OCI-M1 (cell line): Measurements from ENCODE around the gene BICRAL.
A peak's percentile ranks its signal among the peaks of the same experiment; 100 is the strongest.
"Not testable (repeated sequence)": the region's sequence is repeated elsewhere in the genome, so short reads cannot be mapped to it uniquely, and the experiment has no call there.

Source experiments
- DNase-seq: peaks from one replicate; lab custom pipeline; 2025; lab: John Stamatoyannopoulos, UW

The BICRAL gene

GRCh38 chr6:42845327-42845694 is 63.5 kb downstream of the BICRAL start:
- no peak for DNase-seq

DNA sequence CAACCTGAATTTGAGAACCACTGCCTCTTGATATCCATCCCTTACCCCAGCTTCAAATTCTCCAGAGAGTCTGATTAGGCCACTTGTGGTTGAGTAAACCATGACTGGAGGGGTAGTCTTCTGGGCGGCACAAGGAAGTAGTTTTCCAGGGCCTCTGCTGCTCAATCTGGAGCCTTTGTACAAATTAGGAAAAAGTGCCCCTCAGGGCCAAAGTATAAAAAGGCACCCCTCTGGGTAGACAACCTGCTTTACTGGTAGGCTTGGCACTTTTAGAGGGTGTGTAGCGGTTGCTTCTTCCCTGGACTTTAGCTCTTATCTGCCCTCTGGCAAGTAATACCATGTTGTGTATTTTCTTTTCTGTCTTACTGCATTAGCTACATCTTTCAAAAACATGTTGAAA is 64.7 kb downstream of the BICRAL start:
- DNase-seq: no peak

DNA sequence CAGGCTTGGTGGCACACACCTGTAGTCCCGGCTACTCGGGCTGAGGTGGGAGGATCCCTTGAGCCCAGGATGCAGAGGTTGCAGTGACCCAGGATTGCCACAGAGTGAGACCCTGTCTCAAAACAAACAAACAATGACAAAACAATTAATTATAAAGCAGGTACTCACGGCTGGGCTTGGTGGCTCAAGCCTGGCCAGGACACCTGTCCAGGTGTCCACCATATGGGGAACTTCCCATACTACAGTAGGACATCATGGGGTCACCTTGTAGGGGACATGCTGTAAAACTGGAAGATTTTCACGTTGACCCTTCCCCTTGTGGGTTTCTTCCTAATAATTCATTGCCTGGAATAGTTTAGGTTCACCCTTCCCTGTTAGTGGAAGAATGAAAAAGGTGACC is 66.8 kb downstream of the BICRAL start:
- DNase-seq: no peak

GRCh38 chr6:42851599-42851998 is 69.7 kb downstream of the BICRAL start:
- DNase-seq: no peak

DNA sequence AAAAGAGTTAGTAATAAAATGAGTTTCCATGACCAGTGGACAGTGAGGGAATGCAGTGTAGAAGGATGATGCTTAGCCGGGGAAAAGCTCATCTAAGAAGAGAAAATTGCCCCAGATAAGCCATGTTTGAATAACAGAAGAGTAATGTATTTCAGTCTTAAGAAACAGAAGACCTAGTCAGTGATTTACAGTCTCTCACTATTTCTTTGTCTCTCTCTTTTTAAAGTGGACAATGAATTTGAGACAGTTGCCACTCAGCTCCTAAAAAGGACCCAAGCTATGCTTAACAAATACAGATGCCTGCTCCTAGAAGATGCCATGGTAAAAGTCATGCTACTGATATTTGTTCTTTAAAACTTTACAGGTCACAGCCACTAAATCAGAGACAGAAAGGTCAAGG is 78.2 kb downstream of the BICRAL start:
- no peak for DNase-seq

- no peak for DNase-seq
These were observed 78.6 kb downstream of the BICRAL start for GRCh38 chr6:42860481-42860880.

GRCh38 chr6:42864602-42865001 is 82.8 kb downstream of the BICRAL start:
- DNase-seq: no peak

DNA sequence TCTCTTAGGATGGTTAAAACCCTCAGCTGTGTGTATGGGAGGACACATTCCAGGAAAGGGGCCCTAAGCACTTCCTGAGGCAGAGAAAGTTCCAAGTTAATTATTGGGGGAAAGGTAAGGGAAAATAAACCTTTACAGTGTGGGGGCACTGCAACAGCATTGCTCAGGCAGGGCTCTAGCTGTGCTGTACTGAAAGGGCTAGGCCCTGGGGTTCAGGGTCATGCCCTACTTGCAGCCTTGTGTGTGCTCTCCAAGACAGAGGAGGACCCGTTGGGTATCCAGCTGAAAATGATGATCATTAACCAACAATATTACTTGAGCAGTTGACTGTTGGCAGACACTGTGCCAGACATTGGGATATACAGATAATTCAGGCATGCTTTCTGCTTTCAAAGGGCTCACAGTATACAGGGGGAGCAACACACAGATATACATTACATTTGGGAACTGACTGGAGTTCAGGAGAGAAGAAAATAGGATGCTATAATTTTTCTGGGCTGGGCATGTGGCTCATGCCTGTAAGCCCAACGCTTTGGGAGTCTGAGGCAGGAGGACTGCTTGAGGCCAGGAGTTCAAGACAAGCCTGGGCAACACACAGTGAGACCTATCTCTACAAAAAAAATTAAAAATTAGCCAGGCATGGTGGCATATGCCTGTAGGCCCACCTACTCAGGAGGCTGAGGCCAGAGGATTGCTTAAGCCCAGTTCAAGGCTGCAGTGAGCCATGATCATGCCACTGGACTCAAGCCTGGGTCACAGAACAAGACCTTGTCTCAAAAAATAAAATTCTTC is 88.5 kb downstream of the BICRAL start:
- no peak for DNase-seq

DNA sequence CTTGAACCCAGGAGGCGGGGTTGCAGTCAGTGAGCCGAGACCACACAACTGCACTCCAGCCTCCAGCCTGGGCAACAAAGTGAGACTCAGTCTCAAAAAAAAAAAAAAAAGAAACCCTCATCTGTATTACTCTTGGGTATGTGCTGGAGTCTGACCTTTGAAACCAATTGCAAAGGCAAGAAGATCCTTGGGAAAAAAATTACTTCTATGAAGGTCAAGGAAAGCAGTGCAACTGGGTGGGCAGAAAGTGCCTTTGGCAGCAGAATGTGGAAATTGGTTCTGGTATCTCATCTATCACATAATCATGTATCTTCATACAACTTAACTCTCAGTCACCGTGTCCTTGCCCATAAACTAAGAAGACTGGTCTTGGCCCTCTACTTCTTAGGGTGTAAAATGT is 89.9 kb downstream of the BICRAL start:
- no peak for DNase-seq

DNA sequence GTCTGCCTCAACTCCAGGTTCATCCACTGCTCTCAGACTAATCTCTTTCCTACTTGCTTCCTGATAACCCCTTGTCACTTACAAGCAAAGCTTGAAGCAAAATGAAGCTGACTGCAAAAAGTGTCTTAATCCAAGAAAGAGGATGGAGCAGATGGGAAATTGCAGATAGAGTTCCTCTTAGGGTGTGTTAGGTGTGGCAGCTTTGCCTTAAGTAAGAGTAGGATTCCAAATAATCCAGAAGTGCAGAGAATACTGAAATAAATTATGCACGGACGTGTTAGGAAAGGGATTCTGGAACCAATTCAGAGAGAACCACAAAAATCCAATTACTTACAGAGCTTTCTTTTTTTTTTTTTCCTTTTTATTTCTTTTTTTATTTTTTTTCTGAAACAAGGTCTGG is 91.5 kb downstream of the BICRAL start:
- DNase-seq: no peak

DNA sequence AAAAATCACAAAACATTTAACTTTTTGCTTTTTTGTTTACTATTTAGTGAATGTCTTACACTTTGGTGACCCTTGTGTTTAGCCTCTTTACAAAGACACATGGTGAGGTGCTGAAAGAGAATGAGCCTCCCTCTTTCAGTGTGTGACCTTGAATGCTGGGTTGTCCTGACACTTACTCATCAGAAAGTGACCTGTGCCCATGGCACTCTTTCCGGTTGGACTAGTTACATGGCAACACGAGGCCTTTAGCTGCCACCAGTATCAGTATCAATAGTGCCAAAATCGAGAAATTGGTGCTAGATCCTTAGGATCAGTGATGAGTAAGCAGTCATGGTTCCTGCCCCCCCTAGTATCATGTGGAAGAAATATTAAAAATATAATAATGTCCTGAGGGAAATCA is 95.8 kb downstream of the BICRAL start:
- DNase-seq: peak; percentile 33

GRCh38 chr6:42879372-42880239 is 97.8 kb downstream of the BICRAL start, which contains the start of gene RPL7L1:
RPL7L1 (plus strand) TSS chr6:42879616; CDS start chr6:42879911, 295 bp downstream.
- DNase-seq: peak; percentile 98

DNA sequence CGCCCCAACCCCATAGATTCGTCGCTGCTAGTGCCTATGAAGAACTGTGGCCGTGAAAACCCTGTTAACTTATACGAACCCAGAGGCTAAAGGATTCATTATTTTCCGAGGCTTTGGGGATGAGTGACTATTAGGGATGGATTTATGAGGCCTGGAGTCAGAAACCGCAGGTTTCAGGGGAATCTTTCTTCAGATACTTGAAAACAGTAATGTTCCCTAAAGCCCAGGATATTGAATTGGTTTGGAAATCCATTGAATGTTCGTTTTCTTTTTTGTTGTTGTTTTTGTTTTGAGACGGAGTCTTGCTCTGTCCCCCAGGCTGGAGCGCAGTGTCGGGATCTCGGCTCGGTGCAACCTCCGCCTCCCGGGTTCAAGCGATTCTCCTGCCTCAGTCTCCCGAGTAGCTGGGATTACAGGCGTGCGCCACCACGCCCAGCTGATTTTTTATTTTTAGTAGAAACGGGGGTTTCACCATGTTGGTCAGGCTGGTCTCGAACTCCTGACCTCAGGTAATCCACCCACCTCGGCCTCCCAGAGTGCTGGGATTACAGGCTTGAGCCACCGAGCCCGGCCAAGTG is 98.5 kb downstream of the BICRAL start:
- DNase-seq: not testable (repeated sequence)

- not testable (repeated sequence) for DNase-seq
These were observed 99.0 kb downstream of the BICRAL start for GRCh38 chr6:42880871-42881270.

- DNase-seq: no peak
These were observed 103.8 kb downstream of the BICRAL start for GRCh38 chr6:42885702-42886101.

DNA sequence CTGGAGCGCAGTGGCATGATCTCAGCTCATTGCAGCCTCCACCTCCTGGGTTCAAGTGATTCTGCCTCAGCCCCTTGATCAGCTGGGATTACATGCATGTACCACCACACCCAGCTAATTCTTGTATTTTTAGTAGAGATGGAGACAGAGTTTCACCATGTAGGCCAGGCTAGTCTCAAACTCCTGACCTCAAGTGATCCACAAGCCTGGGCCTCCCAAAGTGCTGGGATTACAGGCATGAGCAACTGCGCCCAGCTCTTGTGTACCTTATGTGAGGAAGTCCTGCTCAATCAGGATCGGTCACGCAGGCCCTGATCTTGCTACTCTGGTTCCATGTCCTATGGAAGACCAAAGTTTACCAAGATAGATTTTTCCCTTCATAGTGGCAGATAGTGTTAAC is 106.3 kb downstream of the BICRAL start:
- not testable (repeated sequence) for DNase-seq

GRCh38 chr6:42889815-42890214 is 108.0 kb downstream of the BICRAL start:
- DNase-seq: no peak

DNA sequence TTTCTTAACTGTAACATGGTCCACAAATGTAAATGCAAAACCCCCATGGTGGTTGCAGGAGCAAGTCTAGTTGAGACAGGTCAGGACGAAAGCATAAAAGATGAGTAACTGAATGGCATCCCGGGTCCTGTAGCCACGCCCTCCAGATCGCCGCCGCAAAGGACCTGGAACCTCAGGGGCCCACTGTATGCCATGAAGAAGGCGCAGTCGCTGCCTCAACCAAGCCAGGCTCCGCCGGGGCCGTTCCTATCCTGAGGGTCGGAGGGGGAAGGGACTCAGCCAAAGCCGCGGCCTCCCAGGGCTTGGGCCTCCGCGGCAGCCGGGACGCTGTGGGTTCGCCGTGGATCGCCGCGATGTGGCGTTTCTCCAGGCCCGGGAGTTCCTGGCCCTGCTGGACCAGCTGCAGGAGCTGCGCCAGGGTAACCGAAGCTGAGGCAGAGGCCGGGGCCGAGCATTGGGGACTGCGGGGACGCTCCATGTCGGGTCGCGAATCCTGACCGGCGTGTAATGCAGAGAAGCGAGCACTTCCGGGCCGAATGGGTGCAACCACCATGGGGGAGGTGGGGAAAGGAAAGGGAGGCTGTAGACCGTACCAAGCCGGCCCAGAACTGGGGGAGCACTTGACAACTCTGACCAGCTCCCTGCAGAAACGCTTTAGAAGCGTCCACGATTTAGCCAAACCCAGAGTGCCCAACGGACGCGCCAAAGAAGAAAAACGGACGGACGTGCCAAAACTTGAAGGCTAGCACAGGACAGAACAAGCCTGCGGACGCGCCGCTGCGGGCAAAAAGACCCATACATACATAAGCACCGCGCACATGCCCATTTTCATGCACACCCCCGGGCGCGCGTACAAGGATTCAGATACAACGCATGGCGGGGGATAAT is 108.7 kb downstream of the BICRAL start:
- DNase-seq: peak; percentile 98

DNA sequence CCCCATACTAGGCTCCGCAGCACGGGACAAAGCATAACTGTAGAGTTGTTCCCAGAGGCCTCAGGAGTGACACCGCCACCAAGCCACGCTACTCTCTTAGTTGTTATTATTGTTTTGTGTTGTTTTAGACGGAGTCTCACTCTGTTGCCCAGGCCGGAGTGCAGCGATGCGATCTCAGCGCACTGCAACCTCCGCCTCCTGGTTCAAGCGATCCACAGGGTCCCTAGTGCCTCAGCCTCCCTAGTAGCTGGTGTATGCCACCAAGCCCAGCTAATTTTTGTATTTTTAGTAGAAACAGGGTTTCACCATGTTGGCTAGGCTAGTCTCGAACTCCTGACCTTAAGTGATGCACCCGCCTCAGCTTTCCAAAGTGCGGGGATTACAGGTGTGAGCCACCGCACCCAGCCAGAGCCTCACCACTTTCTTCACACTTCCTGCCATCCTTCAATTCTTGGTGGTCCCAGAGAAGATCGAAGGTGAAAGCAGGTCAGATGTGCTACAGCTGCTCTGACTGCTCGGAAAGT is 109.4 kb downstream of the BICRAL start:
- no peak for DNase-seq

DNA sequence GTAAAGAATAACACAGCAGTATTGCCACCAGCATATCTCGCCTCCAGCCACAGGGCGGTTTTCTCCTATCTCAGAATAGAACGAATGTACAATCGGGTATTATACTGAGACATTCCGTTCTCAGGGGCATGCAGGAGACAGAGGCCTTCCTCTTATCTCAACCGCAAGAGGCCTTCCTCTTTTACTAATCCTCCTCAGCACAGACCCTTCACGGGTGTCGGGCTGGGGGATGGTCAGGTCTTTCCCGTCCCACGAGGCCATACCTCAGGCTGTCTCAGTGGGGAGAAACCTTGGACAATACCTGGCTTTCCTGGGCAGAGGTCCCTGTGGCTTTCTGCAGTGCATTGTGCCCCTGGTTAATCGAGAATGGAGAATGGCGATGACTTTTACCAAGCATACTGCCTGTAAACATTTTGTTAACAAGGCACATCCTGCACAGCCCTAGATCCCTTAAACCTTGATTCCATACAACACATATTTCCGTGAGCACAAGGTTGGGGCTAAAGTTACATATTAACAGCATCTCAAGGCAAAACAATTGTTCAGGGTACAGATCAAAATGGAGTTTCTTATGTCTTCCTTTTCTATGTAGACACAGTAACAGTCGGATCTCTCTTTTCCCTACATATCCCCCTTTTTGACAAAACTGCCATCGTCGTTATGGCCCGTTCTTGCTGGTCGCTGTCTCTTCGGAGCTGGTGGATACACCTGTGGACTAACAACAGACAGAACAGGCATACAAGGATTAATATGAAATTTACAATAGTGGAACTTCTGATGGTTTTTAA is 112.4 kb downstream of the BICRAL start:
- DNase-seq: peak; percentile 96
